Astrocyte (in vitro differentiated cells and primary cell): ENCODE measurements around the gene GPR42.

Experiments
- CTCF ChIP-seq: IDR thresholded peaks from 2 replicates; pipeline ENCODE4 v1.5.1; 2011; ENCODE audit warnings: low read depth, mild to moderate bottlenecking, inconsistent platforms, low read length, moderate library complexity; ENCODE audit not compliant: insufficient read depth
- EZH2 ChIP-seq: IDR thresholded peaks from 2 replicates; pipeline ENCODE4 v1.6.1; 2012; ENCODE audit warnings: mild to moderate bottlenecking, low read length, inconsistent platforms; ENCODE audit not compliant: insufficient read depth

- no peak for TF ChIP-seq EZH2
- no peak for TF ChIP-seq CTCF
Measured at GRCh38 chr19:35347930-35348298, 23.0 kb upstream of the GPR42 start.
